ENCODE data around the gene STAP1. TPM values are rescaled to one million over a fixed set of nuclear protein-coding genes. Genes with fewer than 3 reads are reported as not detected.

The STAP1 gene
- polyA plus RNA-seq, 1 donor (not counting 4 experiments of a cell fraction or from before 2014, with no cell fraction given): not detected

- no peaks in the 10 kb centered on the region for H3K79me2 ChIP-seq (ENCODE audit: control insufficient read depth, insufficient read depth, low read length)
- no peaks in the 10 kb centered on the region for H3K4me1 ChIP-seq (ENCODE audit: control insufficient read depth, extremely low read depth, insufficient read depth, low read length)
- H2AFZ ChIP-seq (ENCODE audit: control insufficient read depth, low read length): no peak overlapping the region
- no peaks in the 10 kb centered on the region for H3K9me1 ChIP-seq (ENCODE audit: control insufficient read depth, extremely low read depth, insufficient read depth, low read length)
- H3K36me3 ChIP-seq (ENCODE audit: control insufficient read depth in 2 of 2, extremely low read depth in 1 of 2, insufficient read depth in 2 of 2, low read length in 2 of 2): peaks cover 0 to 4% of the 10 kb centered on the region in 2 experiments
- H3K4me3 ChIP-seq (ENCODE audit: control insufficient read depth in 2 of 3, extremely low read depth in 1 of 3, insufficient read depth in 2 of 3, low read depth in 1 of 3, low read length in 3 of 3): no peak overlapping the region
- FAIRE-seq (no peak), DNase-seq (ENCODE audit: low read depth, low spot score) (no peak)
- dilution Hi-C loops (cut with MboI; ENCODE audit: extremely low pct_ligation_motif_present, low sequenced_read_pairs): no loop called here
- no peak overlapping the region for H3K9ac ChIP-seq (ENCODE audit: control insufficient read depth, extremely low read depth, insufficient read depth, low read length)
- no peak overlapping the region for H3K27ac ChIP-seq (ENCODE audit: control insufficient read depth, insufficient read depth, low read length)
- no peak for TF ChIP-seq EZH2 (IDR thresholded peaks at IDR 0.05; ENCODE audit: low read length)
- no peak for TF ChIP-seq CTCF (optimal IDR thresholded peaks at IDR 0.05 in 1 of 3, IDR thresholded peaks at IDR 0.05 in 1 of 3, conservative IDR thresholded peaks at IDR 0.05 in 1 of 3; ENCODE audit: extremely low read depth in 1 of 3, insufficient read depth in 2 of 3, low read length in 3 of 3)
- no peak overlapping the region for H3K4me2 ChIP-seq (ENCODE audit: control insufficient read depth, extremely low read depth, insufficient read depth, low read depth, low read length)
- no peaks in the 10 kb centered on the region for H3K27me3 ChIP-seq (ENCODE audit: control insufficient read depth, extremely low read depth, insufficient read depth, low read length)
- no peaks in the 10 kb centered on the region for H4K20me1 ChIP-seq (ENCODE audit: control insufficient read depth, extremely low read depth, insufficient read depth, low read length)
- H3K9me3 ChIP-seq (ENCODE audit: control insufficient read depth, low read depth, low read length): no peaks in the 10 kb centered on the region
Observed at GRCh38 chr4:67535280-67535840, 23.2 kb upstream of the STAP1 start.

- Histone ChIP-seq H3K4me1 (ENCODE audit: control insufficient read depth, extremely low read depth, insufficient read depth, low read length) (peaks cover 3% of the 10 kb centered on the region), H3K27me3 (ENCODE audit: control insufficient read depth, extremely low read depth, insufficient read depth, low read length) (no peaks in the 10 kb centered on the region), H2AFZ (ENCODE audit: control insufficient read depth, low read length) (no peak overlapping the region), H4K20me1 (ENCODE audit: control insufficient read depth, extremely low read depth, insufficient read depth, low read length) (no peaks in the 10 kb centered on the region), H3K27ac (ENCODE audit: control insufficient read depth, insufficient read depth, low read length) (no peak overlapping the region), H3K4me2 (ENCODE audit: control insufficient read depth, extremely low read depth, insufficient read depth, low read depth, low read length) (no peak overlapping the region), H3K4me3 (ENCODE audit: control insufficient read depth in 2 of 3, extremely low read depth in 1 of 3, insufficient read depth in 2 of 3, low read depth in 1 of 3, low read length in 3 of 3) (no peak overlapping the region), H3K9me1 (ENCODE audit: control insufficient read depth, extremely low read depth, insufficient read depth, low read length) (no peaks in the 10 kb centered on the region), H3K9me3 (ENCODE audit: control insufficient read depth, low read depth, low read length) (no peaks in the 10 kb centered on the region), H3K9ac (ENCODE audit: control insufficient read depth, extremely low read depth, insufficient read depth, low read length) (no peak overlapping the region), H3K36me3 (ENCODE audit: control insufficient read depth in 2 of 2, extremely low read depth in 1 of 2, insufficient read depth in 2 of 2, low read length in 2 of 2) (peaks cover 2% of the 10 kb centered on the region in 2 experiments), H3K79me2 (ENCODE audit: control insufficient read depth, insufficient read depth, low read length) (peaks cover 26% of the 10 kb centered on the region)
- FAIRE-seq (no peak), DNase-seq (ENCODE audit: low read depth, low spot score) (no peak)
- TF ChIP-seq CTCF (optimal IDR thresholded peaks at IDR 0.05 in 1 of 3, IDR thresholded peaks at IDR 0.05 in 1 of 3, conservative IDR thresholded peaks at IDR 0.05 in 1 of 3; ENCODE audit: extremely low read depth in 1 of 3, insufficient read depth in 2 of 3, low read length in 3 of 3) (no peak), EZH2 (IDR thresholded peaks at IDR 0.05; ENCODE audit: low read length) (no peak)
- dilution Hi-C loops (cut with MboI; ENCODE audit: extremely low pct_ligation_motif_present, low sequenced_read_pairs): no loop called here
Observed at GRCh38 chr4:67539830-67540229, 18.7 kb upstream of the STAP1 start.
